K562 (cell line): ENCODE data around the gene CHD3. TPM values are rescaled to one million over a fixed set of nuclear protein-coding genes. Genes with fewer than 3 reads are reported as not detected.

Experiments used
- ATAC-seq: fragments of 200-7000 bp; cut with Tn5 transposase; 3 replicates; pipeline ENCODE4 v1.9.1; 2020; ENCODE audit warnings: moderate library complexity
- BruUV-seq: library from RNA; stranded (reverse); fragments of 400-500 nt; replicated peaks from 2 replicates; lab custom pipeline; 2021; lab: Mats Ljungman, UMichigan
- CTCF ChIA-PET: fragments of 300-600 bp; formaldehyde crosslinking; extraction: SDS; loops from one replicate; lab custom pipeline; 2021; ENCODE audit warnings: low intra/inter-chr PET ratio; lab: Yijun Ruan, JAX
- POLR2A ChIA-PET: fragments of 300-600, 350-650 bp; sonication (Branson Sonifier 250); formaldehyde crosslinking; extraction: SDS; loops from one replicate; lab custom pipeline; 2021; ENCODE audit warnings: antibody characterized with exemption, inconsistent platforms; lab: Yijun Ruan, JAX
- DNase-seq, 4 experiments: peaks; one replicate each; pipeline versions ENCODE4 v3.0.0 to v3.0.0-alpha.2; 2011 to 2018; ENCODE audit warnings: low spot score in 3 of 4, mixed read lengths in 3 of 4; ENCODE audit errors: extremely low read depth in 1 of 4
- FAIRE-seq: peaks from 2 replicates; lab custom pipeline; 2011; peaks lifted over from hg19 to GRCh38; lab: Jason Lieb, UNC
- H2AFZ ChIP-seq: 2 replicates; pipeline ENCODE4 v1.6.0; 2011; ENCODE audit warnings: low read depth, low read length, control low read depth, inconsistent platforms
- H3K27ac ChIP-seq: fragments of 200-600 bp; 3 replicates; pipeline ENCODE4 v1.8.0; 2011; ENCODE audit warnings: low read depth, mild to moderate bottlenecking, control low read depth, inconsistent platforms, low read length, moderate library complexity, mixed read lengths; ENCODE audit errors: extremely low read depth
- H3K27me3 ChIP-seq, 2 experiments: fragments of 300-600 bp in 1 of 2; 2 replicates in 1 of 2; 3 replicates in 1 of 2; pipeline versions ENCODE4 v1.6.0 to v1.8.0; 2011; ENCODE audit warnings: inconsistent platforms in 2 of 2, low read length in 2 of 2, mild to moderate bottlenecking in 1 of 2, mixed read lengths in 1 of 2, moderate library complexity in 1 of 2; ENCODE audit not compliant: control insufficient read depth in 2 of 2, insufficient read depth in 2 of 2
- H3K36me3 ChIP-seq: fragments of 300-600 bp; 3 replicates; pipeline ENCODE4 v1.8.0; 2011; ENCODE audit warnings: mild to moderate bottlenecking, low read length, inconsistent platforms; ENCODE audit not compliant: control insufficient read depth, insufficient read depth
- H3K4me1 ChIP-seq, 2 experiments: fragments of 200-600 bp in 1 of 2; replicated peaks in 1 of 2; 2 replicates in 1 of 2; 3 replicates in 1 of 2; pipeline versions ENCODE4 v1.5.1 to v1.8.0; 2011; ENCODE audit warnings: inconsistent platforms in 2 of 2, low read length in 2 of 2, mild to moderate bottlenecking in 1 of 2, mixed read lengths in 1 of 2, moderate library complexity in 1 of 2; ENCODE audit not compliant: control insufficient read depth in 2 of 2, insufficient read depth in 2 of 2
- H3K4me2 ChIP-seq: 2 replicates; pipeline ENCODE4 v1.6.1; 2011; ENCODE audit warnings: low read length, control low read depth, inconsistent platforms, mixed read lengths; ENCODE audit not compliant: insufficient read depth
- H3K4me3 ChIP-seq: fragments of 200-600 bp; sonication (generic), shearing (Covaris generic); 2 replicates; pipeline ENCODE4 v1.5.1; 2016; ENCODE audit warnings: control low read depth, inconsistent platforms
- H3K79me2 ChIP-seq: fragments of 200-600 bp; 3 replicates; pipeline ENCODE4 v1.8.0; 2011; ENCODE audit warnings: low read length, inconsistent platforms; ENCODE audit not compliant: control insufficient read depth, insufficient read depth
- H3K9ac ChIP-seq, 2 experiments: 2 replicates each; pipeline versions ENCODE4 v1.6.0 to v1.6.1; 2011; ENCODE audit warnings: low read depth in 2 of 2, low read length in 2 of 2, control low read depth in 1 of 2, inconsistent platforms in 1 of 2, mild to moderate bottlenecking in 1 of 2, mixed read lengths in 1 of 2; ENCODE audit not compliant: insufficient read depth in 1 of 2
- H3K9me1 ChIP-seq: one replicate; pipeline ENCODE4 v1.6.0; 2011; ENCODE audit warnings: inconsistent platforms, mild to moderate bottlenecking, low read length, moderate library complexity; ENCODE audit not compliant: control insufficient read depth, insufficient read depth
- H3K9me3 ChIP-seq: replicated peaks from 2 replicates; pipeline ENCODE4 v1.5.1; 2011; ENCODE audit warnings: low read depth, low read length, inconsistent platforms; ENCODE audit not compliant: control insufficient read depth, insufficient read depth
- H4K20me1 ChIP-seq: replicated peaks from 2 replicates; pipeline ENCODE4 v1.6.1; 2011; ENCODE audit warnings: low read length, inconsistent platforms, mixed read lengths; ENCODE audit not compliant: control insufficient read depth, insufficient read depth
- EGR1 ChIP-seq: fragments of 450-650 bp; conservative IDR thresholded peaks from 2 replicates; pipeline ENCODE4 v1.6.1; 2017; ENCODE audit warnings: mild to moderate bottlenecking
- MCM3 ChIP-seq: fragments of 450-650 bp; IDR thresholded peaks from 2 replicates; pipeline ENCODE4 v1.6.1; 2016
- PHF8 ChIP-seq: fragments of 200-600 bp; sonication (generic); IDR thresholded peaks from 2 replicates; pipeline ENCODE4 v1.6.1; 2012; ENCODE audit warnings: mixed run types, mild to moderate bottlenecking, inconsistent platforms, low read length, moderate library complexity, borderline replicate concordance
- YY1 ChIP-seq, 3 experiments: IDR thresholded peaks; 2 replicates each; pipeline ENCODE4 v1.6.1; 2011; ENCODE audit warnings: low read length in 2 of 3, mild to moderate bottlenecking in 2 of 3, moderate library complexity in 2 of 3, borderline replicate concordance in 1 of 3, control low read depth in 1 of 3, low read depth in 1 of 3; ENCODE audit not compliant: insufficient read depth in 3 of 3, insufficient replicate concordance in 2 of 3, control insufficient read depth in 1 of 3, insufficient read length in 1 of 3; ENCODE audit errors: extremely low read depth in 1 of 3
- ZNF146 ChIP-seq: IDR thresholded peaks from one replicate; pipeline ENCODE4 v1.6.1; 2018; ENCODE audit warnings: missing compliant biosample characterization; ENCODE audit not compliant: unreplicated experiment
- ZNF263 ChIP-seq: sonication (generic); formaldehyde crosslinking; IDR thresholded peaks from 2 replicates; pipeline ENCODE4 v1.8.0; 2022; ENCODE audit warnings: mild to moderate bottlenecking, missing genetic modification reagents, borderline replicate concordance
- WGBS: fragments of 100-300 bp; shearing (Covaris generic); methylation state at CpG from one replicate; pipeline ENCODE4 v1.1.6; 2016; ENCODE audit warnings: low coverage, mixed read lengths; ENCODE audit not compliant: insufficient coverage; ENCODE audit errors: missing lambda C conversion rate; 5-methylcytosine and 5-hydroxymethylcytosine counted together
- in situ Hi-C: fragments of 300-500 bp; cut with MboI; formaldehyde crosslinking; loops from 4 replicates; pipeline ENCODE4 v1.15.0; 2018; ENCODE audit warnings: inconsistent platforms, mixed read lengths
- intact Hi-C: fragments of 100-400 bp; cut with micrococcal nuclease; formaldehyde crosslinking; loops from 2 replicates; pipeline ENCODE4 v1.14.2; 2022
- polyA plus RNA-seq, 8 experiments: library from polyadenylated mRNA; depleted of rRNA in 4 of 8; stranded (reverse) in 5 of 8; unstranded in 3 of 8; fragments of >200 nt; fragmentation: Nextera tagmentation in 2 of 8; fragmentation: Illumina TruSeq in 1 of 8; extraction: Ambion mirVana in 2 of 8; extraction: Trizol in 1 of 8; gene quantifications; 2 replicates each; pipeline versions ENCODE4 v1.2.1 to v1.2.3, GENCODE V29; 2011 to 2014; ENCODE audit warnings: inconsistent platforms in 1 of 8, missing spikeins in 1 of 8
- total RNA-seq, 7 experiments: library from RNA; depleted of rRNA in 6 of 7; stranded (reverse); fragments of >200 nt in 6 of 7; fragmentation: Illumina TruSeq in 2 of 7; extraction: Trizol in 2 of 7; gene quantifications; 2 replicates each; pipeline versions ENCODE4 v1.2.1 to v1.2.3, GENCODE V29; 2011 to 2021; ENCODE audit warnings: low replicate concordance in 1 of 7
- TF ChIP-seq, protein P1 (sequence below), 2 experiments: fragments of 200-800 bp in 1 of 2; sonication (Bioruptor generic) in 1 of 2; sonication (generic) in 1 of 2; formaldehyde crosslinking in 1 of 2; IDR thresholded peaks in 1 of 2; conservative IDR thresholded peaks in 1 of 2; 2 replicates each; pipeline versions ENCODE4 v1.5.0 to v1.6.1; 2016 to 2020; ENCODE audit warnings: missing compliant biosample characterization in 1 of 2, missing genetic modification characterization in 1 of 2, missing genetic modification reagents in 1 of 2
- TF ChIP-seq, protein P2 (sequence below), 3 experiments: fragments of 200-800 bp in 1 of 3; sonication (Bioruptor generic) in 1 of 3; sonication (generic) in 1 of 3; formaldehyde crosslinking in 1 of 3; IDR thresholded peaks; 2 replicates each; pipeline versions ENCODE4 v1.6.1 to v1.8.0; 2016 to 2022; ENCODE audit warnings: mild to moderate bottlenecking in 2 of 3, missing compliant biosample characterization in 2 of 3, missing genetic modification characterization in 2 of 3, missing genetic modification reagents in 1 of 3
- TF ChIP-seq, protein P3 (sequence below), 3 experiments: fragments of 200-800 bp in 1 of 3; fragments of 250-450 bp in 1 of 3; fragments of 450-650 bp in 1 of 3; sonication (Bioruptor Pico) in 1 of 3; sonication (Bioruptor generic) in 1 of 3; formaldehyde crosslinking in 1 of 3; IDR thresholded peaks; 2 replicates each; pipeline versions ENCODE4 v1.6.1 to v1.8.0; 2016 to 2022; ENCODE audit warnings: mild to moderate bottlenecking in 2 of 3, missing genetic modification characterization in 2 of 3, missing compliant biosample characterization in 1 of 3, moderate library complexity in 1 of 3

CHD3 gene
- total and polyA plus RNA-seq, 9 of the 15 experiments (the other 6 are each of a cell fraction or from before 2014, with no cell fraction given) = 0.39 to 38.2 (median 21.2) TPM

DNA sequence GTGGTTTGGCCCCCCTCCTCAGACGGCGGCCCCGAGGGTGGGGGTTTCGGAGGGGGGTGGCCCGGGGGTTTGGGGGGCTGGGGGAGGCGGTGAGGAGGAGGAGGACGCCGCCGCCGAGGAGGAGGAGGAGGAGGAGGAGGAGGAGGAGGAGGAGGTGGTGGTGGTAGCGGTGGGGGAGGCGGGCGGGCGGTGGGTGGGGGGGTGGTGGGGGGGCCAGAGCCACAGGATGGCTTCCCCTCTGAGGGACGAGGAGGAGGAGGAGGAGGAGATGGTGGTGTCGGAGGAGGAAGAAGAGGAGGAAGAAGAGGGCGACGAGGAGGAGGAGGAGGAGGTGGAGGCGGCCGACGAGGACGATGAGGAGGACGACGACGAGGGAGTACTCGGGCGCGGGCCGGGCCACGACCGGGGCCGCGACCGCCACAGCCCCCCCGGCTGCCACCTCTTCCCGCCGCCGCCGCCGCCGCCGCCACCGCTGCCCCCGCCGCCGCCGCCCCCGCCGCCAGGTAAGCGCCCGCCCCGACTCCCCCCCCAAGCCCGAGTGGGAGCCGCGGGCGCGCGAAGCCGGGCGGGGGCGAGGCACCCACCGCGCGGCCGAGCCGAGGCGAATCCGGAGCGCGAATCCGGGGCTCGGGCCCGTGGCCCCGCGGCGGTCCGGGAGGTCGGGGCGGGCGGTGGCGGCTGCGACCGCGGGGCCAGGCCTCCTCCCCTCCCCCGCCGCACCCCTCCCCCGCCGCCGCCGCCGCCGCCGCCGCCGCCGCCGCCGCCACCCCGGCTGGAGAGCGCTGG lies 3.8 kb upstream of the CHD3 start:
- Histone ChIP-seq H3K27me3 (no peaks in the 10 kb centered on the region), H3K4me2 (peak overlapping the region; percentile 65; the same call in 1 of the 2 replicates)
- intact Hi-C loops = no loop called here
- TF ChIP-seq PHF8 = 0 out of 2 replicates have a peak, but pooled peaks have one; percentile 13
- no peak for TF ChIP-seq MCM3
- TF ChIP-seq, protein P1, sequence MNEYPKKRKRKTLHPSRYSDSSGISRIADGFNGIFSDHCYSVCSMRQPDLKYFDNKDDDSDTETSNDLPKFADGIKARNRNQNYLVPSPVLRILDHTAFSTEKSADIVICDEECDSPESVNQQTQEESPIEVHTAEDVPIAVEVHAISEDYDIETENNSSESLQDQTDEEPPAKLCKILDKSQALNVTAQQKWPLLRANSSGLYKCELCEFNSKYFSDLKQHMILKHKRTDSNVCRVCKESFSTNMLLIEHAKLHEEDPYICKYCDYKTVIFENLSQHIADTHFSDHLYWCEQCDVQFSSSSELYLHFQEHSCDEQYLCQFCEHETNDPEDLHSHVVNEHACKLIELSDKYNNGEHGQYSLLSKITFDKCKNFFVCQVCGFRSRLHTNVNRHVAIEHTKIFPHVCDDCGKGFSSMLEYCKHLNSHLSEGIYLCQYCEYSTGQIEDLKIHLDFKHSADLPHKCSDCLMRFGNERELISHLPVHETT (CRISPR knock-in tag; conservative IDR thresholded peaks at IDR 0.05 in 1 of 2, IDR thresholded peaks at IDR 0.05 in 1 of 2) = 0 out of 4 replicates have a peak, but pooled peaks of 1 of the 2 experiments have one; percentile 83
- TF ChIP-seq, protein P2, sequence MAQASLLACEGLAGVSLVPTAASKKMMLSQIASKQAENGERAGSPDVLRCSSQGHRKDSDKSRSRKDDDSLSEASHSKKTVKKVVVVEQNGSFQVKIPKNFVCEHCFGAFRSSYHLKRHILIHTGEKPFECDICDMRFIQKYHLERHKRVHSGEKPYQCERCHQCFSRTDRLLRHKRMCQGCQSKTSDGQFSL (CRISPR knock-in tag; IDR thresholded peaks at IDR 0.05) = peak; percentile 88
- TF ChIP-seq, protein P2 (tag; IDR thresholded peaks at IDR 0.05) = peak in 1 of 2 experiments; percentile 29; a peak in 1 of 4 replicates
- TF ChIP-seq, protein P3, sequence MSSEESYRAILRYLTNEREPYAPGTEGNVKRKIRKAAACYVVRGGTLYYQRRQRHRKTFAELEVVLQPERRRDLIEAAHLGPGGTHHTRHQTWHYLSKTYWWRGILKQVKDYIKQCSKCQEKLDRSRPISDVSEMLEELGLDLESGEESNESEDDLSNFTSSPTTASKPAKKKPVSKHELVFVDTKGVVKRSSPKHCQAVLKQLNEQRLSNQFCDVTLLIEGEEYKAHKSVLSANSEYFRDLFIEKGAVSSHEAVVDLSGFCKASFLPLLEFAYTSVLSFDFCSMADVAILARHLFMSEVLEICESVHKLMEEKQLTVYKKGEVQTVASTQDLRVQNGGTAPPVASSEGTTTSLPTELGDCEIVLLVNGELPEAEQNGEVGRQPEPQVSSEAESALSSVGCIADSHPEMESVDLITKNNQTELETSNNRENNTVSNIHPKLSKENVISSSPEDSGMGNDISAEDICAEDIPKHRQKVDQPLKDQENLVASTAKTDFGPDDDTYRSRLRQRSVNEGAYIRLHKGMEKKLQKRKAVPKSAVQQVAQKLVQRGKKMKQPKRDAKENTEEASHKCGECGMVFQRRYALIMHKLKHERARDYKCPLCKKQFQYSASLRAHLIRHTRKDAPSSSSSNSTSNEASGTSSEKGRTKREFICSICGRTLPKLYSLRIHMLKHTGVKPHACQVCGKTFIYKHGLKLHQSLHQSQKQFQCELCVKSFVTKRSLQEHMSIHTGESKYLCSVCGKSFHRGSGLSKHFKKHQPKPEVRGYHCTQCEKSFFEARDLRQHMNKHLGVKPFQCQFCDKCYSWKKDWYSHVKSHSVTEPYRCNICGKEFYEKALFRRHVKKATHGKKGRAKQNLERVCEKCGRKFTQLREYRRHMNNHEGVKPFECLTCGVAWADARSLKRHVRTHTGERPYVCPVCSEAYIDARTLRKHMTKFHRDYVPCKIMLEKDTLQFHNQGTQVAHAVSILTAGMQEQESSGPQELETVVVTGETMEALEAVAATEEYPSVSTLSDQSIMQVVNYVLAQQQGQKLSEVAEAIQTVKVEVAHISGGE (CRISPR knock-in tag; IDR thresholded peaks at IDR 0.05) = 0 out of 6 replicates have a peak, but pooled peaks of 1 of the 3 experiments have one; percentile 24
- TF ChIP-seq EGR1 = peak; percentile 48
- peak; percentile 88 for TF ChIP-seq ZNF263 (CRISPR knock-in tag)
- peak in 1 of 3 experiments; percentile 20 for TF ChIP-seq YY1 (IDR thresholded peaks at IDR 0.05; ENCODE audit: borderline replicate concordance in 1 of 3, control insufficient read depth in 1 of 3, extremely low read depth in 1 of 3, insufficient read depth in 3 of 3, insufficient read length in 1 of 3, insufficient replicate concordance in 2 of 3, low read depth in 1 of 3, low read length in 2 of 3)
- TF ChIP-seq ZNF146 (CRISPR knock-in tag) = no peak

More for the DNA sequence above, 3.8 kb upstream of the CHD3 start:
- DNase-seq (peak; percentile 25 to 64 (median 50)), FAIRE-seq (no peak), ATAC-seq (no peak)
- BruUV-seq = no TSS peak
- H3K36me3 ChIP-seq = peaks cover 25% of the 10 kb centered on the region; the same call in 1 of the 3 replicates
- H3K9me1 ChIP-seq = peaks cover 3% of the 10 kb centered on the region
- no peak overlapping the region for H2AFZ ChIP-seq
- no CpG with 5 or more reads among the region's 100 CpGs for WGBS
- peaks cover 38 to 46% of the 10 kb centered on the region in 2 experiments for H3K4me1 ChIP-seq
- peak overlapping the region; percentile 66 for H3K4me3 ChIP-seq
- peak overlapping the region; percentile 97 for H3K27ac ChIP-seq
- H3K9ac ChIP-seq = peak overlapping the region in 1 of 2 experiments; percentile 97; a peak in 2 of 4 replicates
- H3K79me2 ChIP-seq = peaks cover 59% of the 10 kb centered on the region
- H3K9me3 ChIP-seq = no peaks in the 10 kb centered on the region
- in situ Hi-C loops = no loop called here
- CTCF ChIA-PET = no interaction called here
- POLR2A ChIA-PET = no interaction called here
- H4K20me1 ChIP-seq = no peaks in the 10 kb centered on the region; the same call in 1 of the 2 replicates
